ENCODE data around the gene NAP1L4.

NAP1L4 gene

DNA sequence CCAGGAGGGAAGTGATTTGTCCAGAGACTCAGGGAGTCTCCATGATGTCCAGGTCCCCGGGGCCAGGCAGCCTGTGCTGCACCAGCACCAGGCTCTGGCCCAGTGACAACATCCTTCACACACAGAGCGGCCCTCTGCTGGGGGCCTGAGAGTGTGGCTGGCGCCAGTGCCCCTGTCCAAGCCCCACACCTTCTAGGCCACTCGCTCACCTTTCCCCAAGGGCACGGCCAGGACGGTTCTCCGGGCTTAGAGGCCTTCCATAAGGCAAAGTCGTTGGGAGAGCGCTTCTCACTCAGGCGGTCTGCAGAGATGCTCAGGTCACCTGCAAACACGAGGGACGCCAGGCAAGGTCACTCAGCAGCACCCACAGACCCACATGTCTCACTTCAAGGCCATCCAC lies 27.9 kb upstream of the NAP1L4 start:
- H3K4me3 ChIP-seq (ENCODE audit: low read depth, low read length): no peak overlapping the region
- TF ChIP-seq, protein P1, sequence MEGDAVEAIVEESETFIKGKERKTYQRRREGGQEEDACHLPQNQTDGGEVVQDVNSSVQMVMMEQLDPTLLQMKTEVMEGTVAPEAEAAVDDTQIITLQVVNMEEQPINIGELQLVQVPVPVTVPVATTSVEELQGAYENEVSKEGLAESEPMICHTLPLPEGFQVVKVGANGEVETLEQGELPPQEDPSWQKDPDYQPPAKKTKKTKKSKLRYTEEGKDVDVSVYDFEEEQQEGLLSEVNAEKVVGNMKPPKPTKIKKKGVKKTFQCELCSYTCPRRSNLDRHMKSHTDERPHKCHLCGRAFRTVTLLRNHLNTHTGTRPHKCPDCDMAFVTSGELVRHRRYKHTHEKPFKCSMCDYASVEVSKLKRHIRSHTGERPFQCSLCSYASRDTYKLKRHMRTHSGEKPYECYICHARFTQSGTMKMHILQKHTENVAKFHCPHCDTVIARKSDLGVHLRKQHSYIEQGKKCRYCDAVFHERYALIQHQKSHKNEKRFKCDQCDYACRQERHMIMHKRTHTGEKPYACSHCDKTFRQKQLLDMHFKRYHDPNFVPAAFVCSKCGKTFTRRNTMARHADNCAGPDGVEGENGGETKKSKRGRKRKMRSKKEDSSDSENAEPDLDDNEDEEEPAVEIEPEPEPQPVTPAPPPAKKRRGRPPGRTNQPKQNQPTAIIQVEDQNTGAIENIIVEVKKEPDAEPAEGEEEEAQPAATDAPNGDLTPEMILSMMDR (IDR thresholded peaks at IDR 0.05; ENCODE audit: low read depth, low read length, missing control alignments): no peak
- in situ Hi-C loops (cut with HindIII; ENCODE audit: low sequenced_read_pairs): no loop called here
- no peak for DNase-seq (ENCODE audit: low read depth)

DNA sequence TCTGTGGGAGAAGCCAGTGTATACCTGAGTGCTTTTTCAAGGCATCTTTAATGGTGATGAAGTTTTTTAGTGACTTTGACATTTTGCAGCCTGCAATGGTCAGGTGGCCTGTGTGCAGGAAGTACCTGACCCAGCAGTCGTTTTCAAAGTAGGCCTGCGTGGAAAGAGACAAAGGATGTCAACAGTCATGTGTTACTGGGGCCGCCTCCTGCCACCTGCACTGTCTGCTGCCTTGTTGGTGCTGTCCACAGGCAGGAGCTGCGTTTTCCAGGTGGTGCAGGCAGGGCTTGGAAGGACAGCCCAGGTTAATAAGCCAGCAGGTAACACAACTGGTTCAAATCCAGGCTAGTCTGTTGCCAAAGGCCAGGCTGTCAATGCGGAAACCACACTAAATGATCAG lies 26.5 kb upstream of the NAP1L4 start:
- in situ Hi-C loops (cut with HindIII; ENCODE audit: low sequenced_read_pairs): no loop called here
- no peak for DNase-seq (ENCODE audit: low read depth)
- TF ChIP-seq, protein P1 (IDR thresholded peaks at IDR 0.05; ENCODE audit: low read depth, low read length, missing control alignments): no peak
- no peak overlapping the region for H3K4me3 ChIP-seq (ENCODE audit: low read depth, low read length)

DNA sequence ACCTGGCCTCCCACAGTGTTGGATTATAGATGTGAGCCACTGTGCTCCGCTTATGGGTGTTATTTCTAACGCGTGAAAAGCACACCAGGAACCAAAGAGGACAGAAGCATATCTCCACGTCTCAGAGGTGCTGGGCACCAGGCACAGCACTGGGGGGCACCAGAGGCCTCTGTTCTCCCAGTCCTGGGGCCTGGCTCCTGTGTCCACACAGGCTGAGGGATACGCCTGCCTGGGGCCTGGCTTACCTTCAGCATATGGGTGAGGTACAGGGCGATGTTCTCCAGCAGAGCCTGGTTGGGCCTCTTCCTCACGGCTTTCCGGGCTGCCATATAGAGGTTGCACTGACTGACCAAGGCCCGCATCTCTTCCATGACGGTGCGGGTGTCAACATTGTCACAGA lies 24.7 kb upstream of the NAP1L4 start:
- TF ChIP-seq, protein P1 (IDR thresholded peaks at IDR 0.05; ENCODE audit: low read depth, low read length, missing control alignments): no peak
- H3K4me3 ChIP-seq (ENCODE audit: low read depth, low read length): no peak overlapping the region
- in situ Hi-C loops (cut with HindIII; ENCODE audit: low sequenced_read_pairs): no loop called here
- DNase-seq (ENCODE audit: low read depth): no peak

DNA sequence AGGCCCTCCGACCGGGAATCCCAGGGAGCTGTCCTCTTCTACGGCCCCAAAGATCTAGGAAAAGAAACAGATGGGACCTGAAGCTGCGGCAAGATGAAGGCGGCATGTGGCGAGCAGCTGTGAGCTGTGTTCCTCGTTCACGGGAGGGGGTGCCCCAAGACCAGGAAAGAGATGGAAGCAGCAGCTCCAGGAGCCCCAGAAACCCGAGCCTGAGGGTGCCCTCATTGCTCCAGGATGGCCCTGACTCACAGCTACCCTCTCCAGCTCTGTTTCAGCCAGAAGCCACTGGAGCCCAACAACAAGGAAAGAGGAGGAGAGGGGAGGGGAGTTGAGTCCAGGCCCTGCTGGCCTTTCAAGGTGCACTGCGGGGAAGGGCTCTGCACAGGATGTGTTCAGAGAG lies 23.7 kb upstream of the NAP1L4 start:
- TF ChIP-seq, protein P1 (IDR thresholded peaks at IDR 0.05; ENCODE audit: low read depth, low read length, missing control alignments): no peak
- in situ Hi-C loops (cut with HindIII; ENCODE audit: low sequenced_read_pairs): no loop called here
- H3K4me3 ChIP-seq (ENCODE audit: low read depth, low read length): no peak overlapping the region
- DNase-seq (ENCODE audit: low read depth): no peak

- in situ Hi-C loops (cut with HindIII; ENCODE audit: low sequenced_read_pairs): no loop called here
- DNase-seq (ENCODE audit: low read depth): no peak
- no peak overlapping the region for H3K4me3 ChIP-seq (ENCODE audit: low read depth, low read length)
- TF ChIP-seq, protein P1 (IDR thresholded peaks at IDR 0.05; ENCODE audit: low read depth, low read length, missing control alignments): no peak
Observed at GRCh38 chr11:3014943-3015342, 22.8 kb upstream of the NAP1L4 start.

DNA sequence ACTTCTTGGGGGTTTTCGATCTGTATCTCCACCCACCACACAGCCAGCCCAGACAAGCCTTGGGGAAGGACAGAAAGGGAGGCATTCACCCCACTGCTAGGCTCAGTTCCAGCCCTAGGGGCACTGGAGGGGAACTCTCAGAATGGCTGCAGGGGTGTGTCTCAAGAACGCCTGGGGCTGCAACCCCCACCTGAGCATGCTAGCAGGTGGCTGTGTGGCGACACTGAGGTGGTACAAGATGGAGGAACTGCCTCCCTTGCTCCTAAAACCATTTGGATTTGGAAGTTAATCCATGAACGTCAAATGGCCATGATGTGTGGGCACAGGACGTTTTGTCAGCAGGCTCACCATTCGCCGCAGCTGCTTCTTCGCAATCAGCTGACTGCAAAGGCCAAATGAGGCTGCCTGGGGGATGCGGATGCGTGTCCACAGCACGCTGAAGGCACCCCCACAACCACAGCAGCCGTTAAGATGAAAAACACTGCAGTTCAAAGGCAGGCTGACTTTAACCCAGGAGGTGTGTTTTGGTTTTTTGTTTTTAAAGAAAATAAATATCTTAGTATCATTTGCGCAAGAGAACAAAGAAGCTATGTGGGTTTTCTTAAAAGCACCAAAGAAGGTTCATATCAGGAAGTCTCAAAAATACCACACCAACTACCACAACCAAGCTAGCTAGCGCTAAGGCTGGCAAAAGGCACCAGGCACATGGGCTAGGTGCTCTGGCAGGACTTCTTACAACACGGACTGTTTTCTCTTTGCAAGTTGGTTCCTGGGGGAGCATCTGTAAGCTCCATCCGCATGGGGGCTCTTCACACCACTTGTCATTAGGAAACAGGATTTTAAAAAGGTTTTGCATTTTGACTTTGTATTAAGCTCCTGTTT lies 22.2 kb upstream of the NAP1L4 start:
- in situ Hi-C loops (cut with HindIII; ENCODE audit: low sequenced_read_pairs): no loop called here
- no peak overlapping the region for H3K4me3 ChIP-seq (ENCODE audit: low read depth, low read length)
- TF ChIP-seq, protein P1 (IDR thresholded peaks at IDR 0.05; ENCODE audit: low read depth, low read length, missing control alignments): no peak
- no peak for DNase-seq (ENCODE audit: low read depth)
